Osteocyte (in vitro differentiated cells): ENCODE results near the gene MAP6. TPM values are rescaled to one million over a fixed set of nuclear protein-coding genes. Genes with fewer than 3 reads are reported as not detected.

Experiments
- DNase-seq: peaks from one replicate; pipeline ENCODE4 v3.0.0; 2021; ENCODE audit warnings: mixed read lengths; ENCODE audit not compliant: unreplicated experiment; ENCODE audit errors: extremely low spot score
- H3K27ac Mint-ChIP-seq: one replicate; pipeline ENCODE4 v1.8.0; 2021; ENCODE audit warnings: mild to moderate bottlenecking, mixed read lengths; ENCODE audit not compliant: unreplicated experiment
- H3K27me3 Mint-ChIP-seq: one replicate; pipeline ENCODE4 v1.8.0; 2021; ENCODE audit warnings: mixed read lengths; ENCODE audit not compliant: unreplicated experiment
- H3K36me3 Mint-ChIP-seq: one replicate; pipeline ENCODE4 v1.8.0; 2021; ENCODE audit warnings: mixed read lengths; ENCODE audit not compliant: unreplicated experiment
- H3K4me1 Mint-ChIP-seq: one replicate; pipeline ENCODE4 v1.8.0; 2021; ENCODE audit warnings: mixed read lengths; ENCODE audit not compliant: unreplicated experiment
- H3K4me3 Mint-ChIP-seq: one replicate; pipeline ENCODE4 v1.8.0; 2021; ENCODE audit warnings: mild to moderate bottlenecking, moderate library complexity, mixed read lengths; ENCODE audit not compliant: unreplicated experiment
- H3K9me3 Mint-ChIP-seq: one replicate; pipeline ENCODE4 v1.8.0; 2021; ENCODE audit warnings: mixed read lengths; ENCODE audit not compliant: unreplicated experiment
- CTCF ChIP-seq: fragments of 200-600 bp; sonication (generic); IDR thresholded peaks from 2 replicates; pipeline ENCODE4 v1.5.0; 2021; ENCODE audit warnings: antibody characterized with exemption, mild to moderate bottlenecking, moderate library complexity
- total RNA-seq: library from RNA; stranded (reverse); gene quantifications from 2 replicates; pipeline ENCODE4 v1.2.1, GENCODE V29; 2021

Gene MAP6
- total RNA-seq, 1 donor from 2014 or later = 2.3 TPM

GRCh38 chr11:75594211-75594610 is 74.6 kb downstream of the MAP6 start:
- TF ChIP-seq CTCF = no peak
- no peaks in the 10 kb centered on the region for H3K36me3 Mint-ChIP-seq
- H3K9me3 Mint-ChIP-seq = no peaks in the 10 kb centered on the region
- H3K27me3 Mint-ChIP-seq = peaks cover 47% of the 10 kb centered on the region
- no peak for DNase-seq
- H3K4me1 Mint-ChIP-seq = no peaks in the 10 kb centered on the region
- H3K4me3 Mint-ChIP-seq = no peak overlapping the region
- H3K27ac Mint-ChIP-seq = no peak overlapping the region

GRCh38 chr11:75593286-75593915 is 75.4 kb downstream of the MAP6 start:
- TF ChIP-seq CTCF = no peak
- no peaks in the 10 kb centered on the region for H3K4me1 Mint-ChIP-seq
- no peaks in the 10 kb centered on the region for H3K36me3 Mint-ChIP-seq
- no peak overlapping the region for H3K27ac Mint-ChIP-seq
- H3K4me3 Mint-ChIP-seq = no peak overlapping the region
- no peaks in the 10 kb centered on the region for H3K9me3 Mint-ChIP-seq
- H3K27me3 Mint-ChIP-seq = peaks cover 41% of the 10 kb centered on the region
- DNase-seq = no peak

GRCh38 chr11:75592715-75593114 is 76.1 kb downstream of the MAP6 start:
- H3K9me3 Mint-ChIP-seq = no peaks in the 10 kb centered on the region
- no peak for TF ChIP-seq CTCF
- H3K27me3 Mint-ChIP-seq = peaks cover 39% of the 10 kb centered on the region
- no peaks in the 10 kb centered on the region for H3K4me1 Mint-ChIP-seq
- H3K4me3 Mint-ChIP-seq = no peak overlapping the region
- H3K27ac Mint-ChIP-seq = no peak overlapping the region
- no peaks in the 10 kb centered on the region for H3K36me3 Mint-ChIP-seq
- no peak for DNase-seq

GRCh38 chr11:75591966-75592365 is 76.9 kb downstream of the MAP6 start:
- no peak overlapping the region for H3K4me3 Mint-ChIP-seq
- no peaks in the 10 kb centered on the region for H3K36me3 Mint-ChIP-seq
- H3K27ac Mint-ChIP-seq = no peak overlapping the region
- no peaks in the 10 kb centered on the region for H3K4me1 Mint-ChIP-seq
- H3K9me3 Mint-ChIP-seq = no peaks in the 10 kb centered on the region
- TF ChIP-seq CTCF = no peak
- H3K27me3 Mint-ChIP-seq = peaks cover 39% of the 10 kb centered on the region
- no peak for DNase-seq

- H3K27ac Mint-ChIP-seq = no peak overlapping the region
- peaks cover 39% of the 10 kb centered on the region for H3K27me3 Mint-ChIP-seq
- no peaks in the 10 kb centered on the region for H3K9me3 Mint-ChIP-seq
- no peak overlapping the region for H3K4me3 Mint-ChIP-seq
- no peaks in the 10 kb centered on the region for H3K4me1 Mint-ChIP-seq
- H3K36me3 Mint-ChIP-seq = no peaks in the 10 kb centered on the region
- TF ChIP-seq CTCF = no peak
- no peak for DNase-seq
Observed at GRCh38 chr11:75591371-75591770, 77.5 kb downstream of the MAP6 start.
